HPDE6-E6E7 (cell line): Measurements from ENCODE around the gene CCSER1.
"Not testable (repeated sequence)": the region's sequence is repeated elsewhere in the genome, so short reads cannot be mapped to it uniquely, and the experiment has no call there.

Source experiments
- DNase-seq: peaks from one replicate; pipeline ENCODE4 v3.0.0; 2011; ENCODE audit warnings: missing footprints; ENCODE audit errors: extremely low spot score

The CCSER1 gene

GRCh38 chr4:91519155-91519554 lies 1392.0 kb downstream of the CCSER1 start:
- DNase-seq = no peak

GRCh38 chr4:91525621-91526020 lies 1398.4 kb downstream of the CCSER1 start:
- DNase-seq = no peak

GRCh38 chr4:91527056-91527455 lies 1399.9 kb downstream of the CCSER1 start:
- no peak for DNase-seq

GRCh38 chr4:91567594-91567993 lies 1440.4 kb downstream of the CCSER1 start:
- no peak for DNase-seq

GRCh38 chr4:91577864-91578263 lies 1450.7 kb downstream of the CCSER1 start:
- DNase-seq = no peak

GRCh38 chr4:91590260-91590659 lies 1463.1 kb downstream of the CCSER1 start:
- no peak for DNase-seq

GRCh38 chr4:91592125-91592524 lies 1464.9 kb downstream of the CCSER1 start:
- DNase-seq = no peak

- no peak for DNase-seq
Observed at GRCh38 chr4:91596718-91597117, 1469.5 kb downstream of the CCSER1 start.

- no peak for DNase-seq
Observed at GRCh38 chr4:91598696-91599095, 1471.5 kb downstream of the CCSER1 start.

- DNase-seq = no peak
Observed at GRCh38 chr4:91600301-91600700, 1473.1 kb downstream of the CCSER1 start.

GRCh38 chr4:91601401-91601800 lies 1474.2 kb downstream of the CCSER1 start:
- no peak for DNase-seq

GRCh38 chr4:91611782-91612181 lies 1484.6 kb downstream of the CCSER1 start:
- DNase-seq = no peak

- no peak for DNase-seq
Observed at GRCh38 chr4:91620952-91621351, 1493.8 kb downstream of the CCSER1 start.

- DNase-seq = no peak
Observed at GRCh38 chr4:91621446-91621845, 1494.3 kb downstream of the CCSER1 start.

- no peak for DNase-seq
Observed at GRCh38 chr4:91622925-91623602, 1495.9 kb downstream of the CCSER1 start.

- not testable (repeated sequence) for DNase-seq
Observed at GRCh38 chr4:91623603-91623967, 1496.4 kb downstream of the CCSER1 start.

GRCh38 chr4:91630054-91630453 lies 1502.9 kb downstream of the CCSER1 start:
- no peak for DNase-seq

- DNase-seq = no peak
Observed at GRCh38 chr4:91630764-91631163, 1503.6 kb downstream of the CCSER1 start.

GRCh38 chr4:91631335-91631734 lies 1504.1 kb downstream of the CCSER1 start:
- no peak for DNase-seq

GRCh38 chr4:91636083-91636482 lies 1508.9 kb downstream of the CCSER1 start:
- DNase-seq = no peak
